ENCODE measurements around the gene SKIL. TPM values are rescaled to one million over a fixed set of nuclear protein-coding genes. Genes with fewer than 3 reads are reported as not detected.

SKIL gene
- total RNA-seq, 2 experiments from 2014 or later = 15.6 to 20.3 TPM

DNA sequence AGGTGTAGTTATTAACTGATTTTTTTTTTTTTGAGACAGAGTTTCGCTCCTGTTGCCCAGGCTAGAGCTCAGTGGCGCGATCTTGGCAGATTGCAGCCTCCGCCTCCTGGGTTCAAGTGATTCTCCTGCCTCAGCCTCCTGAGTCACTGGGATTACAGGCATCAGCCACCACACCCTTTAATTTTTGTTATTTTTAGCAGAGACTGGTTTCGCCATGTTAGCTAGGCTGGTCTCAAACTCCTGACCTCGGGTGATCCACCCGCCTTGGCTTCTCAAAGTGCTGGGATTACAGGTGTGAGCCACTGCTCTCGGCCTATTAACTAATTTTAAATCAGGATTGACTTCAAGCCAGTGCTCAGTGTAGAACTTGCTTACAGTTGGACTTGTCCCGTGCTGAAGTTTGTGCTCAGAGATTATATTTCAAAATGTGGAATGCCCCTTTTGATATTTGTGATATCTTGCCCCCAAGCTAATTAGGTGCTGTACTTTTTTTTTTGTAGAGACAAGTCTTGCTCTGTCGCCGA, 6.0 kb downstream of the SKIL start:
- no peak overlapping the region for H3K27ac Mint-ChIP-seq
- no peak for DNase-seq
- POLR2A ChIA-PET = no interaction called here

DNA sequence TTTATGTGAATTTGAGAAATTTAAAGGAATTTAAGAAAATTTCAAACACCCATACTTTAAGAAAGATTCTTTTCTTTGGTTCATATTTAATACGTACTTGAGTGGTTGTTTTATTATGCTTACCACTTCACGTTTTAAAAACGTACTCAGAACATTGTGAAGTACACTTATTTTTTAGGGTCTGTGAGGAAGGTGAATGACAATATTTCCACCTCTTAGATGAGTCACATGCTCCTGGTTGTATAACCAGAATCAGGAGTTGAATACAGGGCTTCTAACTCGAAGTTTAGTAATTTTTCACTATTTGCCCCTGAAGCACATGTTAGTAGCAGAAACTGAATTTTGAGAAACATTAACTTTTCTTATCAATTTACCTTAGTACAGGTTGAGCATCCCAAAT, 7.5 kb downstream of the SKIL start:
- DNase-seq (no peak), ATAC-seq (no peak)
- Mint-ChIP-seq H3K4me3 (no peak overlapping the region), H3K27ac (no peak overlapping the region), H3K9me3 (ENCODE audit: low read depth) (peaks cover 4% of the 10 kb centered on the region), H3K4me1 (peaks cover 30% of the 10 kb centered on the region), H3K27me3 (no peaks in the 10 kb centered on the region), H3K36me3 (ENCODE audit: low read depth) (peaks cover 42% of the 10 kb centered on the region)
- ChIA-PET CTCF (interaction anchor here (2.1 kb wide), 1 partner anchor 11 kb away, joined by 7 read pairs; no protein-coding TSS in a partner anchor), POLR2A (no interaction called here)
- intact Hi-C loops (cut with DNase I, micrococcal nuclease) = no loop called here

More for the DNA sequence above, 6.0 kb downstream of the SKIL start:
- CTCF ChIA-PET = interaction anchor here (0.8 kb wide), 1 partner anchor 51 kb away, joined by 4 read pairs; no protein-coding TSS in a partner anchor
- no peak for ATAC-seq
- intact Hi-C loops (cut with DNase I, micrococcal nuclease) = no loop called here
- Mint-ChIP-seq H3K27me3 (no peaks in the 10 kb centered on the region), H3K4me1 (peaks cover 38% of the 10 kb centered on the region), H3K36me3 (ENCODE audit: low read depth) (peaks cover 51% of the 10 kb centered on the region), H3K9me3 (ENCODE audit: low read depth) (peaks cover 4% of the 10 kb centered on the region), H3K4me3 (no peak overlapping the region)

DNA sequence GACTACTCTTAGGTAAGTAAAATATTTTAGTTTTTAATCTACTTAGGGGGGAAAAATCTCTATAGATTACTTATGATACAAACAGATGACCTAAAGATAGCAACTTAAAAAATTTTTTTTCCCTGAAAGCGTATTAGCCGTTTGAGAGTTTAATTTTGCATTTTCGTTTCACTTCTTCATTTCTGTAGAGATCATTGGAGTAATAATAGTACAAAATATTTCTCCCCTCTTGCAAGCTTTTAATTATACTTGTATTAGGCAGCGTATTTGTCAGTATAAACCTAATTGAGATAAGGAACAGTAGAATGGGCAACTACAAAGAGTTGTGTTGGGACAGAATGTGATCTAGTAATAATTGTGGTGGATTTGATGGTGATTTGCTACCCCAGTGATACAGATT, 10.3 kb downstream of the SKIL start:
- H3K27ac Mint-ChIP-seq = no peak overlapping the region
- intact Hi-C loops (cut with DNase I, micrococcal nuclease) = no loop called here
- ATAC-seq (no peak), DNase-seq (no peak)
- POLR2A ChIA-PET = interaction anchor here (0.5 kb wide), 1 partner anchor 50 kb away, joined by 8 read pairs; no protein-coding TSS in a partner anchor
- CTCF ChIA-PET = no interaction called here
- H3K4me1 Mint-ChIP-seq = peaks cover 30% of the 10 kb centered on the region
- H3K36me3 Mint-ChIP-seq (ENCODE audit: low read depth) = peaks cover 19% of the 10 kb centered on the region
- no peaks in the 10 kb centered on the region for H3K9me3 Mint-ChIP-seq (ENCODE audit: low read depth)
- H3K27me3 Mint-ChIP-seq = no peaks in the 10 kb centered on the region
- no peak overlapping the region for H3K4me3 Mint-ChIP-seq

DNA sequence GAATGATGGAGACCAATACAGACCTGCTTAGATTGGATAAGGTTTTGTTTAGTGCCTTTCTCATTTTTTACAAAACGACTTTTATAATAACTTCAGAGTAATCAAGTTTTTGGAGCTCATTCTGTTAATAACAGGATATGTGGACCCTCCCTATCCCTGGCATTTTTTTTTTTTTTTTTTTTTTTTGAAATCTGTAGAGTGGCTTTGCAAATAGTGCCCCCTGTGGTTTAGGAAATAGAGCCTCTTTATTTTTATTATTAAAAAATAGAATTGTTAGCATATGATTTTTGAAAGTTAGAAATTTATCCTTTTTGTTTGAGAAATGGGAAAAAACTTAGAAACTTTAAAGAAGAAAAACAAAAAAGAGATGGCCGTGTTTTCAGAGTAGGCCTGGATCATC, 11.4 kb downstream of the SKIL start:
- Mint-ChIP-seq H3K27ac (no peak overlapping the region), H3K27me3 (no peaks in the 10 kb centered on the region), H3K4me3 (no peak overlapping the region), H3K9me3 (ENCODE audit: low read depth) (no peaks in the 10 kb centered on the region), H3K4me1 (peaks cover 28% of the 10 kb centered on the region), H3K36me3 (ENCODE audit: low read depth) (peaks cover 11% of the 10 kb centered on the region)
- ATAC-seq = no peak
- POLR2A ChIA-PET = no interaction called here
- CTCF ChIA-PET = interaction anchor here (1.3 to 1.5 kb wide), 2 partner anchors 10 to 15 kb away, joined by 4 read pairs; no protein-coding TSS in a partner anchor
- no peak for DNase-seq
- intact Hi-C loops (cut with DNase I, micrococcal nuclease) = loop anchor here in 1 of 2 experiments (1.0 kb wide), 1 partner anchor 180 kb away; no protein-coding TSS in a partner anchor

DNA sequence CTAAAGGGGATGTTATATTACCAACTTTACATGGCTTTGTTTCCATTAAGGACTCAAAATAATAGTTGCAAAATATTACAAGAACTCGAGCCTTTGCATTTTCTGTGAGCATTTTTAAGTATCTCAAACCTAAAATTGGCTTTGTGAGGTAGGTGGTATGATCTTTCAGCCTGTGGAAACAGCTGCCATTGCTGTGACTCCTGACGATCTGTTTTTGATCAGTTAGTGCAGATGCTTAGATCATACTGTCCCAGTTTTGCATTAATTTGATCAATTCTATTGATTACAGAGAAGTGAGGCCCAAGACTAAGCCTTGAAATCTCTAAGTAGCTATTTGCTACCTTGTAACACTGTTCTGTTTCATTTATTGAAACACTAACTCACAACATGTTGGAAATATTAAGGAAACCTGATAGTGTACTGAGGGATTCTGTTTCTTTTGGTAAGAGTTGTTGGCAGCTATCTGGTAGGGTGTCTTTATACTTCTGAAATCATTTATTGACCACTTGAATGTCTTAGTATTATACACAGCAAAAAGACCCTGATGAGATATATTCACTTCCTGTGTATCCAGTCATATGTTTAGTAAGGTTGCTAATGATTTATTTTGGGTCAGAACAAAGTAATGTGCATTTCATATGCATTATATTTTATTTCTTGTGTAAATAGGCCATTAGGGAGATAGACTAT, 14.8 kb downstream of the SKIL start:
- Mint-ChIP-seq H3K4me3 (no peak overlapping the region), H3K9me3 (ENCODE audit: low read depth) (no peaks in the 10 kb centered on the region), H3K4me1 (peaks cover 26% of the 10 kb centered on the region), H3K27me3 (no peaks in the 10 kb centered on the region), H3K27ac (no peak overlapping the region), H3K36me3 (ENCODE audit: low read depth) (peaks cover 2% of the 10 kb centered on the region)
- intact Hi-C loops (cut with DNase I, micrococcal nuclease) = no loop called here
- ATAC-seq (no peak), DNase-seq (no peak)
- ChIA-PET POLR2A (no interaction called here), CTCF (interaction anchor here (0.7 to 1.0 kb wide), 2 partner anchors 13 to 38 kb away, joined by 3 read pairs; no protein-coding TSS in a partner anchor)

DNA sequence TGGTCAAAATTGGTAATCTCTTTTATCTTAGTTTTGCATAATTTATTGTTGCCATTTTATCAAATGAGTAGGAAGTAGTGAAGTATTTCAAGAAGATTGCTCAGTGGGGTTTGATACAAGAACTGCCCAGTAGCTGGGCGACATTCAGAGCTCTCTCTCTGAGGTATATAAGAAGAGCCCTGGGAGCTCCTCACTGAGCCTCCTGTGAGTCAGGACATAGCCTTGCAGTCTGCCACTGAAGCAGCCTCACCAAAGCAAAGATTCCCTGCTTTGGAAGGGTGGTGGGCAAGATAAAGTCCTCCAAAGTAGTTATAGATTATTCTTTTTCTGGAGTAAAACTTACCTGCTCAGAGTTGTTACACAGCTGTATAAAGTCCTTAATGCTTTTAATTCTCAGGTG, 26.1 kb downstream of the SKIL start:
- intact Hi-C loops (cut with DNase I, micrococcal nuclease) = no loop called here
- Mint-ChIP-seq H3K27ac (no peak overlapping the region), H3K4me1 (peaks cover 10% of the 10 kb centered on the region), H3K36me3 (ENCODE audit: low read depth) (peaks cover 43% of the 10 kb centered on the region), H3K9me3 (ENCODE audit: low read depth) (no peaks in the 10 kb centered on the region), H3K27me3 (no peaks in the 10 kb centered on the region), H3K4me3 (no peak overlapping the region)
- POLR2A ChIA-PET = interaction anchor here (0.6 kb wide), 1 partner anchor 381 kb away, joined by 3 read pairs; no protein-coding TSS in a partner anchor
- CTCF ChIA-PET = interaction anchor here (0.6 to 1.5 kb wide), 3 partner anchors 11 to 429 kb away, joined by 4 read pairs; no protein-coding TSS in a partner anchor
- ATAC-seq (no peak), DNase-seq (no peak)

DNA sequence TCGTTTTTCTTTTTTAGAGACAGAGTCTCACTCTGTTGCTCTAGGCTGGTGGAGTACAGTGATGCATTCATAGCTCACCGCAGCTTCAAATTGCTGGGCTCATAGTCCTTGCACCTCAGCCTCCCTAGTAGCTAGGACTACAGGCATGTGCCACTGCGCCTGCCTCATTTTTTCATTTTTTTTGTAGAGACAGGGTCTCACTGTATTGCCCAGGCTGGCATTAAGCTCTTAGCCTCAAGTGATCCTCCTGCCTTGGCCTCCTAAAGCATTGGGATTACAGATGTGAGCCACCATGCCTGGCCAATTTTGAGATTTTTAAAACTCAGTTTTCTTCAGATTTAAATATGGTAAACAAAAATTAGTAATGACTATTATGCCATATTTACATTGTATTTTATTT, 29.0 kb downstream of the SKIL start:
- DNase-seq (no peak), ATAC-seq (no peak)
- H3K9me3 Mint-ChIP-seq (ENCODE audit: low read depth) = no peaks in the 10 kb centered on the region
- peaks cover 6% of the 10 kb centered on the region for H3K4me1 Mint-ChIP-seq
- H3K27me3 Mint-ChIP-seq = no peaks in the 10 kb centered on the region
- no peak overlapping the region for H3K27ac Mint-ChIP-seq
- peaks cover 43% of the 10 kb centered on the region for H3K36me3 Mint-ChIP-seq (ENCODE audit: low read depth)
- intact Hi-C loops (cut with DNase I, micrococcal nuclease) = no loop called here
- POLR2A ChIA-PET = no interaction called here
- CTCF ChIA-PET = interaction anchor here (1.2 to 1.4 kb wide), 2 partner anchors 11 to 14 kb away, joined by 3 to 4 read pairs; no protein-coding TSS in a partner anchor
- H3K4me3 Mint-ChIP-seq = no peak overlapping the region

DNA sequence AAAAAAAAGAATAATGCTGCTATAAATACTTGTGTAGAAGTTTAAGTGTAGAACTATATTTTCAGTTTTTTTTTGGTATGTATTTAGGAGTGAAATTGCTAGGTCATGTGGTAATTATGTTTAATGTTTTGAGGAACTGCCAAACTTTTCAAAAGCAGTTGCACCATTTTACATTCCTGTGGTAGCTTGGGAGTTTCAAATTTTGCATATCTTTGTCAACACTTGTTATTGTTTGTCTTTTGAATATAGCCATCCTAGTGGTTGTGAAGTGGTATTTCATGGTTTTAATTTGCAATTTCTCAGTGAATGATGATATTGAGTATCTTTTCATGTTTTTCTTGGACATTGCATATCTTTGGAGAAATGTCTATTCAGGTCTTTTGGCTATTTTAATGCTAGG, 30.4 kb downstream of the SKIL start:
- ATAC-seq (no peak), DNase-seq (no peak)
- Mint-ChIP-seq H3K4me1 (peaks cover 10% of the 10 kb centered on the region), H3K9me3 (ENCODE audit: low read depth) (no peaks in the 10 kb centered on the region), H3K36me3 (ENCODE audit: low read depth) (peaks cover 48% of the 10 kb centered on the region), H3K4me3 (no peak overlapping the region), H3K27ac (no peak overlapping the region), H3K27me3 (no peaks in the 10 kb centered on the region)
- POLR2A ChIA-PET = no interaction called here
- intact Hi-C loops (cut with DNase I, micrococcal nuclease) = no loop called here
- CTCF ChIA-PET = no interaction called here

DNA sequence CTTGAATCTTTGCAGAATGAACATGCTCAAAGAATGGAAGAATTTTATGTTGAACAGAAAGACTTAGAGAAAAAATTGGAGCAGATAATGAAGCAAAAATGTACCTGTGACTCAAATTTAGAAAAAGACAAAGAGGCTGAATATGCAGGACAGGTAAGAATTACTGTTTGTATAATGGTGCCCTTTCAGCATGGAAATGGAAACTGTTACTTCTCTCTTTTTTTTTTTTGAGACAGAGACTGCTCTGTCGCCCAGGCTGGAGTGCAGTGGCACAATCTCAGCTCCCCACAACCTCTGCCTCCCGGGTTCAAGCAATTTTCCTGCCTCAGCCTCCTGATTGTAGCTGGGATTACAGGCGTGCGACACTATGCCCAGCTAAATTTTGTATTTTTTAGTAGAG, 33.6 kb downstream of the SKIL start:
- no peaks in the 10 kb centered on the region for H3K9me3 Mint-ChIP-seq (ENCODE audit: low read depth)
- POLR2A ChIA-PET = interaction anchor here (0.6 kb wide), 1 partner anchor 349 kb away, joined by 3 read pairs; no protein-coding TSS in a partner anchor
- CTCF ChIA-PET = interaction anchor here (1.1 to 1.4 kb wide), 4 partner anchors 14 to 39 kb away, joined by 3 to 5 read pairs (median 3); no protein-coding TSS in a partner anchor
- H3K27me3 Mint-ChIP-seq = no peaks in the 10 kb centered on the region
- no peak for DNase-seq
- intact Hi-C loops (cut with DNase I, micrococcal nuclease) = no loop called here
- no peak overlapping the region for H3K27ac Mint-ChIP-seq
- peaks cover 7% of the 10 kb centered on the region for H3K4me1 Mint-ChIP-seq
- H3K36me3 Mint-ChIP-seq (ENCODE audit: low read depth) = peaks cover 38% of the 10 kb centered on the region
- no peak for ATAC-seq
- H3K4me3 Mint-ChIP-seq = no peak overlapping the region

DNA sequence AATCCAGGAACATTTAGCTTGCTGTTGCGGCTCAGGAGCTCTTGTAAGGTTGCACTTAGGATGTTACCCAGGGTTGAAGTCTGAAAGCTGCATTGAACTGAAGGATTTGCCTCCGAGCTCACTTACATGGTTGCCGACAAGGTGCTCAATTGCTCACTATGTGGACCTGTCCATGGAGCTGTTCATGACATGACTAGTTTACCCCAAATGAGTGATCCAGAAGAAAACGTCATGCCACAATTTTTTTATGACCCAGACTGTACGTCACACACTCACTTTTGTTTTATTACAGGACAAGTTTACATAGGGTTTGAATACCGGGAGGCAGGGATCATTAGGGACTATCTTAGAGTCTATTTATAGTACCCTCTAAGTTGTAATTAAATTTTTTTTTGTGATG, 40.2 kb downstream of the SKIL start:
- H3K4me3 Mint-ChIP-seq = no peak overlapping the region
- no peaks in the 10 kb centered on the region for H3K9me3 Mint-ChIP-seq (ENCODE audit: low read depth)
- peaks cover under 1% of the 10 kb centered on the region for H3K4me1 Mint-ChIP-seq
- peaks cover 5% of the 10 kb centered on the region for H3K36me3 Mint-ChIP-seq (ENCODE audit: low read depth)
- ChIA-PET CTCF (interaction anchor here (0.6 to 2.3 kb wide), 3 partner anchors 13 to 34 kb away, joined by 3 to 12 read pairs (median 4); no protein-coding TSS in a partner anchor), POLR2A (no interaction called here)
- intact Hi-C loops (cut with DNase I, micrococcal nuclease) = no loop called here
- H3K27ac Mint-ChIP-seq = no peak overlapping the region
- no peak for ATAC-seq
- DNase-seq = no peak
- no peaks in the 10 kb centered on the region for H3K27me3 Mint-ChIP-seq

DNA sequence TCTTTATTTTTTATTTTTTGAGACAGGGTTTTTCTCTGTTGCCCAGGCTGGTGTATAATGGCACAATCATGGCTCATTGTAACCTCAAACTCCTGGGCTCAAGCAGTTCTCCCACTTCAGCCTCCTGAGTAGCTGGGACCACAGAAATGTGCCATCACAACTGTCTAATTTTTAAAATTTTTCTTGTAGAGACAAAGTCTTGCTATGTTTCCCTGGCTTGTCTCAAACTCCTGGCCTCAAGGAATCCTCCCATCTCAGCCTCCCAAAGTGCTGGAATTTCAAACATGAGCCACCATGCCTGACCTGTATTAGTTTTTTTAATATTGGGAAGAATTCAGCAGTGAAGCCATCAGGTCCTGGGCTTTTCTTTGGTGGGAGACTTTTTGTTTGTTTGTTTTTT, 47.6 kb downstream of the SKIL start:
- CTCF ChIA-PET = no interaction called here
- no peaks in the 10 kb centered on the region for H3K9me3 Mint-ChIP-seq (ENCODE audit: low read depth)
- DNase-seq (no peak), ATAC-seq (no peak)
- POLR2A ChIA-PET = no interaction called here
- intact Hi-C loops (cut with DNase I, micrococcal nuclease) = no loop called here
- no peaks in the 10 kb centered on the region for H3K27me3 Mint-ChIP-seq
- H3K36me3 Mint-ChIP-seq (ENCODE audit: low read depth) = no peaks in the 10 kb centered on the region
- no peak overlapping the region for H3K27ac Mint-ChIP-seq
- no peak overlapping the region for H3K4me3 Mint-ChIP-seq
- H3K4me1 Mint-ChIP-seq = no peaks in the 10 kb centered on the region

Data from activated CD4-positive, alpha-beta T cell treated with anti-CD3 and anti-CD28 coated beads for 36 hours (primary cell).